ENCODE results near the gene TEDC2.

The TEDC2 gene

DNA sequence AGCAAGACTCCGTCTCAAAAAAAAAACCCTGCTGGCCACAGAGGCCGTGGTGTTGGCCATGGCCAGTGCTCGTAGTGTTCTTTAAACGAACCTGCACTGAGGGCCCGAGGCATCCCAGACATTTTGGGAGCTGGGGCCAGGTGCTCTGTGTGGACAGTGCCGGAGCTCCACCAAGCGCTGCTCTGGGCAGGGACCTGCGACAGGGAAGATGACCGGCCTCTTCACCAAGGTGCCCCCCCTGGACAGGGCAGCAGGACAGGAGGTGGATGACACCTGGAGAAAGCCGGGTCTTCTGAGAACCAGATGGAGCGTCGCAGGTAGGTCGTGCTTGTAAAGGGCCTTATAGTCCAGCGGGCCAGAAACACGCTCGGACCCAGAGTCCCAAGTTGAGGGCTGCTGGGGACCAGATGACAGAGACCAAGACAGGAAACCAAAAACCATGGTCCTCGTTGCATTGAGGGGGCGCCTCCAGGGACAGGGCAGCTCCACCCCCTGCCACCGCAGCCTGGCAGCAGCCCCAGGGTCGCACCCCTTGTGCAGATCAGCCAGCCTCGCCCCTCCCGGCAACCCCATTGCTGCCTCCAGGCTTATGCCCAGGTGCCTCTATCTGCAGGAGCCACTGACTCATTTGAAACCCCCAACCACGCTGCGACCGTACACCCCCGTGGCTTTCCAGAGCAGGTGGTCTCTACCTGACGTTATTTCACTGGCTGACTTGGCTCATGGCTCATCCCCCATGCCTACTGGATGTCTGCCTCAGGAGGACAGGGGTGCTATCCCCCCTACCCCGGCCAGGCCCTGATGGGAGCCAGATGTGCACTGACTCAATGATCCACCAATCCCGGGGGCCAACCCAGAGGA, 7.0 kb downstream of the TEDC2 start:
- DNase-seq, result no peak

GRCh38 chr16:2467528-2468232, 7.8 kb downstream of the TEDC2 start:
- no peak for DNase-seq

DNA sequence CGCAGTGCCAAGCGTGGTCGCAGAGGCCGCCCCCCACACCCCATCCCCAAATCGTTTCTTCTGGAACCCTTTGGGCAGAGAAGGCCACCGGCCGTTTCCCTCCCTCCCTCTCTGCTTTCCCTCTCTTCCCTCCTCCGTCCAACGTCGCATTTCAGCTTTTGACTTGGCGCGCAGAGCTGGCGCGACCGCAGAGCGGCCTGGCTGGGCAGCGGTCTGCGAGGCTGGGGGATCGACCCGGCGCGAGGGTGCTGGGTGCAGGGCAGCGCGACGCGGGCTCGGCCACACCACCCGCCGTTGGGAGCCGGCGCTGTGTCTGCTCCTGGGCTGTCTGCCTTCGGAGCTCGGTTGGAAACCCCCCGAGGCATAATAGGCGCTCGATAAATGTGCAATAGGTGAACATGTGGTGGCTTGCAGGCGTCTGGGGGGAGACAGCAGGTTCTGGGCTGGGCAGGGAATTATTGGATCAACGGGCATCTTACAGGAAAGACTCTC, 8.4 kb downstream of the TEDC2 start:
- DNase-seq, result no peak

- no peak for DNase-seq
These were observed 9.0 kb downstream of the TEDC2 start for GRCh38 chr16:2468725-2469398.

- no peak for DNase-seq
These were observed 9.7 kb downstream of the TEDC2 start for GRCh38 chr16:2469399-2470233.

- DNase-seq, result no peak
These were observed 10.3 kb downstream of the TEDC2 start for GRCh38 chr16:2470234-2470601.

DNA sequence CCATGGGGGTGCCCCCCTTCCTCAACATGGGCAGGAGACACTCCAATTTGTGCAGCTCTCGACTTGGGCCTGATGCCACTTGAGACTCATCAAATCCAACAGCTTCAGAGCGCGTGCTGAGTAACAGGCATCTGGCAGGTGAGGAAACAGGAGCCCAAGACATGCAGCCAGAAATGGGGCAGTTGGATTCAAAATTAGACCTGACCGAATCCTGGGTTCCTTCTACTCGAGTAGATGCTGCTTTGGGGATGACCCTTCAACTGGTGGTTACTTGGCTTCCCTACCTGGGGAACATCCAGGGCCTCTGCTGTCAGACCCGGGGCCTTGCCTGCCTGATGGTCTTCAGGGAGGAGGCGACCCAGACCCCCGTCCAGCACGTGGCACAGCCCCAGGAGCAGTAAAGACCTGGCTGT, 10.7 kb downstream of the TEDC2 start:
- no peak for DNase-seq

DNA sequence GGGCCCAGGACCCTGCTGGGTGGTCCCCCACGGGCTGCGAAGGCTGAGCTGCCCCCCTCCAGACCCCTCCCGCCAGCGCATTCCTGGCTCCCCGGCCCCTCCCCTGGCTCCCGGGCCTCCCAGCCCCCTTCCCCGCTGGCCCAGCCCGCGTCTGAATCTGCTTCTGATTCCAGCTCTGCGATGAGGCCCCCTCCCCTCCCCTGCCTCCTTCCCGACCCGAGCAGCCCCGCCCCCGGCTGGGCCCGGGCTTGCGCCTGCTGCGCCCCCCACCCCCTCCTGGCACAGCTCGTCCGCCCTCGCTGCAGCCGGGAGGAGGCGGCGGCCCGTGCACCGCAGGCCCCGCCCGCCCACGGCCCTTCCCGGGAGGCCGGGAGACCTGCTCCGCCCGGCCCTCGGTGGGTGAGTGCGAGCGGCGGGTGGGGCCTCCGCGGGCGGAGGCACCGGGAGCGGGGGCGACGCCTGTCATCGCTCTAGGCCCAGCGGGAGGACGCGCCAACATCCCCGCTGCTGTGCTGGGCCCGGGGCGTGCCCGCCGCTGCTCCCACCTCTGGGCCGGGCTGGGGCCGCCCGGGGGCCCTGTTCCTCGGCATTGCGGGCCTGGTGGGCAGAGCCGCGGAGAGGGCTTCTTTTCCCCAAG, 11.2 kb downstream of the TEDC2 start, which contains the start of gene NTN3:
TSS of gene NTN3 (plus strand) at position 282 of the 637 bp plus-strand sequence. CDS start 405 bp downstream, outside the sequence.
- peak in 1 of 2 experiments; percentile 32 for DNase-seq

GRCh38 chr16:2471653-2472487, 12.0 kb downstream of the TEDC2 start:
- no peak for DNase-seq

DNA sequence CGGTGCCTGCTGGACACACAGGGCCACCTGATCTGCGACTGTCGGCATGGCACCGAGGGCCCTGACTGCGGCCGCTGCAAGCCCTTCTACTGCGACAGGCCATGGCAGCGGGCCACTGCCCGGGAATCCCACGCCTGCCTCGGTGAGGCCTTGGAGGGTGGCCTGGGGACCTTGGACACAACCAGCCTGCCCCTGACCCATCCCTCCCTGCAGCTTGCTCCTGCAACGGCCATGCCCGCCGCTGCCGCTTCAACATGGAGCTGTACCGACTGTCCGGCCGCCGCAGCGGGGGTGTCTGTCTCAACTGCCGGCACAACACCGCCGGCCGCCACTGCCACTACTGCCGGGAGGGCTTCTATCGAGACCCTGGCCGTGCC, 12.6 kb downstream of the TEDC2 start:
- no peak for DNase-seq

DNA sequence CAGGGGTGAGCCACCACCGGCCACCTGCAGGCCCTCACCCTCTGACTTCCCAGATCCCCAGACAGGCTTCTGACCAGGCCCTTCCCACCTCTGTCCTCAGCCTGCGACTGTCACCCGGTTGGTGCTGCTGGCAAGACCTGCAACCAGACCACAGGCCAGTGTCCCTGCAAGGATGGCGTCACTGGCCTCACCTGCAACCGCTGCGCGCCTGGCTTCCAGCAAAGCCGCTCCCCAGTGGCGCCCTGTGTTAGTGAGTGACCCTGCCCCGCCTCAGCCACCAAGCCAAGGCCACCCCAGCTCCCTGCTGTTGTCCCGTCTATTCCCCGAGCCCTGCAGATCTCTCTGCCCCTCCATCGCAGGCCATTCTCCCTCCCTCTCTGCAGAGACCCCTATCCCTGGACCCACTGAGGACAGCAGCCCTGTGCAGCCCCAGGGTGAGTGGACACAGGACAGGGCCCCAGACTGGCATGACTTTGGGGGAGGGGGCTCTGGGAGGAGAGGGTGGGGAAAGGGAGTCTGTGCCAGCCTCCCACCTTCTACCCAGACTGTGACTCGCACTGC, 13.1 kb downstream of the TEDC2 start:
- DNase-seq, result no peak

DNA sequence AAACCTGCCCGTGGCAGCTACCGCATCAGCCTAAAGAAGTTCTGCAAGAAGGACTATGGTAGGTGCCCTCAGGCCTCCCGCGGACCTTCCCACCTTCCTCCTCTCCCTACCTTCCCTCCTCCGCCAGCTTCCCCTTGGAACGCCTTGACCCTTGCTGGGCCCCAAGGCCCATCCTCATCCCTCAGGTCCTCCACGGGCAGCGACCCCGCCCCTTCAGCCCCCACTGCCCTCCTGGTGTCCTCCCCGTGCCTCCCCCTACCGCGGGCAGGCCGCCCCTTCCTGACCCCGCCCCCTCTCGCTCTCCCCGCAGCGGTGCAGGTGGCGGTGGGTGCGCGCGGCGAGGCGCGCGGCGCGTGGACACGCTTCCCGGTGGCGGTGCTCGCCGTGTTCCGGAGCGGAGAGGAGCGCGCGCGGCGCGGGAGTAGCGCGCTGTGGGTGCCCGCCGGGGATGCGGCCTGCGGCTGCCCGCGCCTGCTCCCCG, 13.6 kb downstream of the TEDC2 start:
- peak; percentile 29 to 31 for DNase-seq

GRCh38 chr16:2473999-2474876, 14.3 kb downstream of the TEDC2 start:
- DNase-seq, result peak; percentile 56 to 57

- DNase-seq, result peak; percentile 74 to 87
These were observed 15.0 kb downstream of the TEDC2 start, which contains the start of gene TBC1D24 for GRCh38 chr16:2474877-2475412. TSS of gene TBC1D24 (plus strand) at chr16:2475127. CDS start at chr16:2496149, 21,022 bp downstream.

DNA sequence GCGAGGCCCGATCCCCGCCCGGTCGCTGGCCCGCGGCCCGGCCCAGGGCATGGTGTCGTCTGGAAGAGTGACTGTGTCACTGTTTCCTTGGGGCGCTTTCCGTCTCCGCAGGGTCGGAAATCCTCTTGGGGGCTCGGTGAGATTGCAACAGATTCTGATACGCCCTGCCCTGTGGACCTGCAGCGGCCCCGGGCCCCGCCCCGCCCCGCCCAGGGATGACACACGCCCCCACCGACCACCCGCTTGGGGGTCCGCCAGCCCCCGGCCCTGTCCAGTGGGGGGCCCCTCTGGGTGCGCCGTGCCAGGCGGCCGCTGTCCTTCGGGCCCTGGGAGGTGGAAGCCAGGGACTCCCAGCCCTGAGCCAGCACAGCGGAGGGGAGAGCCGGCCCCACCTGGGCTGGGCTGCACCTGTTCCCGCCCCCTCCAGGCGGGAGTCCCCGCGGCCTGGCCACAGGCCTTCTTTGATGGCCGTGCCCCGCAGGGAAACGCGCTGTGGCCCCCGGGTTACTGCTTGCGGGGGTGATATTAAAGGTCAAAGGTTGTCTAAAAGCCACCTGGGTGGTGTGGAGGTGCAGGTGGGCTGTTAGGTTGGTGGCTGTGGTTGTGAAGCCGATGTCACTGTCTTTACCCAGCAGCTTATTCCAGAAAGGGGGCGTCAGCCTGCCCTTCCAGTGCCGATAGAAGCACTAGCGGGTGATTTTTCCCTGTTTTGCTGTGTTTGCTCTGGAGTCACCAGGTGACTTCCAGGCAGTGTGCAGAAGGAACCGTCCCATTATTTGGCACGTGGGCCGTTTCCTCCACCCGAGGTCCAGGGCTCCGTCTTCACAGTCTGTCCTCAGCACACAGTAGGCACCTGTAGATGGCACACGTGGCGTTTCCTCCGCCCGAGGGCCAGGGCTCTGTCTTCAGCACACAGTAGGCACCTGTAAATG, 15.8 kb downstream of the TEDC2 start:
- DNase-seq, result peak; percentile 31 to 46

DNA sequence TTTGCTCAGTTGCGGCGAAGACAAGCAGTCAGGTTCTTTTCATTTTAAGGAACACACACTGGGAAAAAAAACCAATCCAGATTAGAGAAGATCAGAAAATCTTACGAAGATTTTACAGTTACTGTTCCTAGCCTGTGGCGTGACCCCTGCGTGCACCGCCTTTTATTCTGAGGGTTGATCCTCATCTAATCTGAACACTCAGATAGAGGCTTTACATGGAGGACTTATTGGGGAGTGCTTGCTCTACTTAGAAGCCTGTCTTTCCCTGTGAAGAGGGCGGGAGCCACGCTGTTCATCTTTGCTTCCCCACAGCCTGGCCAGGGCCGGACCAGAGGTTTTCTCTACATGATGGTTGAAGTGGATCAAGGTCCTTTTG, 16.4 kb downstream of the TEDC2 start:
- DNase-seq, result no peak

GRCh38 chr16:2476741-2477140, 16.8 kb downstream of the TEDC2 start:
- no peak for DNase-seq

DNA sequence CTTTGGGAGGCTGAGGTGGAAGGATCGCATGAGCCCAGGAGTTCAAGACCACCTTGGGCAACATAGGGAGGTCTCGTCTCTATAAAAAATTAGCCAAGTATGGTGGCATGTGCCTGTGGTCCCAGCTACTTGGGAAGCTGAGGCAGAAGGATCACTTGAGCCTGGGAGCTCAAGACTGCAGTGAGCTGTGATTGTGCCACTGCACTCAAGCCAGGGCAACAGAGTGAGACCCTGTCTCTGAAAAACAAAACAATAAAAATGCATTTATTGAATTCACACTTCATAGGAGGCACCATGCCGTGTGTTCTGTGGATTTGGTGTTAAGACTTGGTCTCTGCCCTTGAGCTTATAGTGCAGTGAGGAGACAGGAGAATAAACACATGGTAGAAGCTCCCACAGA, 17.4 kb downstream of the TEDC2 start:
- no peak for DNase-seq
